Gastroesophageal sphincter (tissue), 3 donors: ENCODE data around the gene UPF3A.

Experiments
- CTCF ChIP-seq, 4 experiments: fragments of 200-600 bp in 2 of 4; fragments of 450-650 bp in 2 of 4; sonication (generic) in 1 of 4; IDR thresholded peaks; one replicate each; pipeline ENCODE4 v1.5.1; 2017 to 2019; ENCODE audit warnings: antibody characterized with exemption in 4 of 4, mild to moderate bottlenecking in 2 of 4, moderate library complexity in 2 of 4
- EP300 ChIP-seq: sonication (generic); formaldehyde crosslinking; IDR thresholded peaks from one replicate; pipeline ENCODE4 v1.6.1; 2017; ENCODE audit warnings: antibody characterized with exemption, mild to moderate bottlenecking
- POLR2AphosphoS5 ChIP-seq: sonication (generic); formaldehyde crosslinking; IDR thresholded peaks from one replicate; pipeline ENCODE4 v1.6.1; 2017; ENCODE audit warnings: antibody characterized with exemption

- TF ChIP-seq CTCF (IDR thresholded peaks at IDR 0.05) (no peak), EP300 (no peak), POLR2AphosphoS5 (no peak)
These were observed 23.1 kb downstream of the UPF3A start for GRCh38 chr13:114304346-114305034.
